Metanephros (tissue), 1 donor: Measurements from ENCODE around the gene OSER1. TPM values are rescaled to one million over a fixed set of nuclear protein-coding genes. Genes with fewer than 3 reads are reported as not detected.

ENCODE experiments used
- total RNA-seq: library from RNA; depleted of rRNA; stranded (reverse); fragments of >200 nt; gene quantifications from one replicate; pipeline ENCODE4 v1.2.3, GENCODE V29; 2014

OSER1 gene
- total RNA-seq: 30.9 TPM

GRCh38 chr20:44210406-44211176 is at the start of gene OSER1:
OSER1 (minus strand) TSS chr20:44210771; CDS start chr20:44206957, 3,814 bp downstream.

GRCh38 chr20:44247131-44247571 is 36.6 kb upstream of the OSER1 start, which contains the start of gene GDAP1L1:
GDAP1L1 (plus strand) TSS chr20:44247308; CDS start chr20:44247335, 27 bp downstream.

GRCh38 chr20:44187054-44187771 is 23.4 kb downstream of the OSER1 start, which contains the start of gene JPH2:
JPH2 (minus strand) TSS chr20:44187188; CDS start chr20:44186705, 483 bp downstream.

Other genes with a start within 250 kb of the OSER1 start
- 22.8 TPM for gene JPH2, start 23.6 kb downstream of the OSER1 start, total RNA-seq
- not detected for gene GDAP1L1, start 36.5 kb upstream of the OSER1 start, total RNA-seq
- 9.8 TPM for gene FITM2, start 100.4 kb upstream of the OSER1 start, total RNA-seq
- gene R3HDML, start 126.3 kb upstream of the OSER1 start, total RNA-seq: not detected
- gene HNF4A, start 144.9 kb upstream of the OSER1 start, total RNA-seq: 28.7 TPM